Neural progenitor cell (in vitro differentiated cells): ENCODE results near the gene APH1B. TPM values are rescaled to one million over a fixed set of nuclear protein-coding genes. Genes with fewer than 3 reads are reported as not detected.

Experiments
- DNase-seq: peaks from one replicate; pipeline ENCODE4 v3.0.0-alpha.2; 2016; ENCODE audit warnings: low spot score
- H2AFZ ChIP-seq: fragments of 200-600 bp; sonication (generic); replicated peaks from 2 replicates; pipeline ENCODE4 v1.6.1; 2016; ENCODE audit warnings: antibody characterized with exemption
- H3F3A ChIP-seq: fragments of 200-600 bp; sonication (generic); 2 replicates; pipeline ENCODE4 v1.6.1; 2016; ENCODE audit warnings: antibody characterized with exemption, low read depth
- H3K27ac ChIP-seq: fragments of 200-600 bp; sonication (generic); 2 replicates; pipeline ENCODE4 v1.5.1; 2016; ENCODE audit warnings: mild to moderate bottlenecking
- H3K27me3 ChIP-seq: fragments of 200-600 bp; sonication (generic); 2 replicates; pipeline ENCODE4 v1.6.1; 2016; ENCODE audit warnings: mild to moderate bottlenecking, moderate library complexity
- H3K36me3 ChIP-seq: fragments of 200-600 bp; sonication (generic); 2 replicates; pipeline ENCODE4 v1.5.1; 2016
- H3K4me1 ChIP-seq: fragments of 200-600 bp; sonication (generic); 2 replicates; pipeline ENCODE4 v1.6.1; 2016; ENCODE audit warnings: mixed run types
- H3K4me2 ChIP-seq: fragments of 200-600 bp; sonication (generic); 2 replicates; pipeline ENCODE4 v1.6.1; 2016
- H3K4me3 ChIP-seq: fragments of 200-600 bp; sonication (generic); 2 replicates; pipeline ENCODE4 v1.5.1; 2016
- H3K79me2 ChIP-seq: fragments of 200-600 bp; sonication (generic); 2 replicates; pipeline ENCODE4 v1.6.1; 2016; ENCODE audit warnings: low read depth
- H3K9ac ChIP-seq: fragments of 200-600 bp; sonication (generic); 2 replicates; pipeline ENCODE4 v1.6.1; 2016
- H3K9me3 ChIP-seq: fragments of 200-600 bp; sonication (generic); 2 replicates; pipeline ENCODE4 v1.5.1; 2016; ENCODE audit warnings: low read depth
- H4K20me1 ChIP-seq: fragments of 200-600 bp; sonication (generic); 2 replicates; pipeline ENCODE4 v1.6.1; 2016; ENCODE audit warnings: low read depth
- H3K27ac Mint-ChIP-seq: 3 replicates; pipeline ENCODE4 v1.8.0; 2021; ENCODE audit warnings: mixed read lengths
- H3K27me3 Mint-ChIP-seq: 2 replicates; pipeline ENCODE4 v1.8.0; 2022; ENCODE audit warnings: low read depth, mild to moderate bottlenecking, inconsistent platforms, moderate library complexity, mixed read lengths; ENCODE audit not compliant: insufficient read depth
- H3K36me3 Mint-ChIP-seq: 3 replicates; pipeline ENCODE4 v1.8.0; 2021; ENCODE audit warnings: mixed read lengths
- H3K4me1 Mint-ChIP-seq: 3 replicates; pipeline ENCODE4 v1.8.0; 2021; ENCODE audit warnings: mixed read lengths
- H3K4me3 Mint-ChIP-seq: 3 replicates; pipeline ENCODE4 v1.8.0; 2021; ENCODE audit warnings: mild to moderate bottlenecking, moderate library complexity, mixed read lengths
- H3K9me3 Mint-ChIP-seq: 3 replicates; pipeline ENCODE4 v1.8.0; 2020; ENCODE audit warnings: mixed read lengths
- EZH2 ChIP-seq: fragments of 200-600 bp; sonication (generic); IDR thresholded peaks from 2 replicates; pipeline ENCODE4 v1.6.1; 2017; ENCODE audit warnings: antibody characterized with exemption, mild to moderate bottlenecking, moderate library complexity
- EZH2phosphoT487 ChIP-seq: fragments of 200-600 bp; sonication (generic); IDR thresholded peaks from 2 replicates; pipeline ENCODE4 v1.6.1; 2017; ENCODE audit warnings: antibody characterized with exemption
- total RNA-seq: library from RNA; depleted of rRNA; stranded (reverse); fragments of >200 nt; gene quantifications from 2 replicates; pipeline ENCODE4 v1.2.3, GENCODE V29; 2015; ENCODE audit warnings: low replicate concordance
- TF ChIP-seq, protein P1 (sequence below): fragments of 200-600 bp; sonication (generic); IDR thresholded peaks from 2 replicates; pipeline ENCODE4 v1.5.1; 2017; ENCODE audit warnings: antibody characterized with exemption, mild to moderate bottlenecking

APH1B gene
- total RNA-seq, 1 donor from 2014 or later = 4.0 TPM

DNA sequence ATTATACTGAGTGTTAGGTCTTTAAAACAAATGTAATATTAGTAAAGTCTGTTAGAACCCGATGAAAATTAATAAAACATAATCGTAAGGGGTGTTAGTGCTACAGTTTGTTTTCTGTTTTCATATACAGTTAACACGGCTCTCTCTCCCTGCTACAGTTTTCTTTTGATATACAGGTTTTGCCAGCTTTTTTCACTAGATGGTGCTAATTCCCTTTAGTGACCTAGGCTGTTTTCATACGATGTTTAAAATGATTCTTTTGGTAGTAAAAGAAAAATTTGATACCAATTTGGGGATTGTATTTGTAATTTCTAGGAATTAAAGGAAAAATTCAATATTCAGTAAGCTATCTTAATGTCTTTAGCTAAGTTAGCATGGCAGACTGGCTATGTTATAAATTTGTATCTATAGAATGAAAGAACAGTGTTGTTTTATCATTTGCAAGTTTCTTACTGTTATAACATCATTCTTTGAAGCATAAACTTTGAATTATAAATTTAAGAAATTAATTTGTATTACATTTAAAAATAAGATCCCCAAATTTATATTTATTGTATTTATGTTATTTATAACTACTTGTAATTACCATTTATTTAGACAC, 11.5 kb downstream of the APH1B start:
- no peaks in the 10 kb centered on the region for H3K9me3 Mint-ChIP-seq
- Histone ChIP-seq H3K36me3 (no peaks in the 10 kb centered on the region), H4K20me1 (no peaks in the 10 kb centered on the region), H3K9me3 (no peaks in the 10 kb centered on the region), H3K79me2 (no peaks in the 10 kb centered on the region), H3K4me2 (no peak overlapping the region), H2AFZ (no peak overlapping the region), H3K4me3 (no peak overlapping the region), H3F3A (no peaks in the 10 kb centered on the region), H3K9ac (no peak overlapping the region), H3K27ac (no peak overlapping the region), H3K27me3 (no peaks in the 10 kb centered on the region), H3K4me1 (peaks cover 2% of the 10 kb centered on the region)
- H3K4me1 Mint-ChIP-seq = peaks cover 19% of the 10 kb centered on the region
- H3K27me3 Mint-ChIP-seq = peaks cover 3% of the 10 kb centered on the region
- no peak overlapping the region for H3K27ac Mint-ChIP-seq
- DNase-seq = peak; percentile 53
- H3K36me3 Mint-ChIP-seq = peaks cover under 1% of the 10 kb centered on the region
- no peak overlapping the region for H3K4me3 Mint-ChIP-seq
- no peak for TF ChIP-seq EZH2phosphoT487
- no peak for TF ChIP-seq EZH2
- TF ChIP-seq, protein P1, sequence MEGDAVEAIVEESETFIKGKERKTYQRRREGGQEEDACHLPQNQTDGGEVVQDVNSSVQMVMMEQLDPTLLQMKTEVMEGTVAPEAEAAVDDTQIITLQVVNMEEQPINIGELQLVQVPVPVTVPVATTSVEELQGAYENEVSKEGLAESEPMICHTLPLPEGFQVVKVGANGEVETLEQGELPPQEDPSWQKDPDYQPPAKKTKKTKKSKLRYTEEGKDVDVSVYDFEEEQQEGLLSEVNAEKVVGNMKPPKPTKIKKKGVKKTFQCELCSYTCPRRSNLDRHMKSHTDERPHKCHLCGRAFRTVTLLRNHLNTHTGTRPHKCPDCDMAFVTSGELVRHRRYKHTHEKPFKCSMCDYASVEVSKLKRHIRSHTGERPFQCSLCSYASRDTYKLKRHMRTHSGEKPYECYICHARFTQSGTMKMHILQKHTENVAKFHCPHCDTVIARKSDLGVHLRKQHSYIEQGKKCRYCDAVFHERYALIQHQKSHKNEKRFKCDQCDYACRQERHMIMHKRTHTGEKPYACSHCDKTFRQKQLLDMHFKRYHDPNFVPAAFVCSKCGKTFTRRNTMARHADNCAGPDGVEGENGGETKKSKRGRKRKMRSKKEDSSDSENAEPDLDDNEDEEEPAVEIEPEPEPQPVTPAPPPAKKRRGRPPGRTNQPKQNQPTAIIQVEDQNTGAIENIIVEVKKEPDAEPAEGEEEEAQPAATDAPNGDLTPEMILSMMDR = peak; percentile 82

DNA sequence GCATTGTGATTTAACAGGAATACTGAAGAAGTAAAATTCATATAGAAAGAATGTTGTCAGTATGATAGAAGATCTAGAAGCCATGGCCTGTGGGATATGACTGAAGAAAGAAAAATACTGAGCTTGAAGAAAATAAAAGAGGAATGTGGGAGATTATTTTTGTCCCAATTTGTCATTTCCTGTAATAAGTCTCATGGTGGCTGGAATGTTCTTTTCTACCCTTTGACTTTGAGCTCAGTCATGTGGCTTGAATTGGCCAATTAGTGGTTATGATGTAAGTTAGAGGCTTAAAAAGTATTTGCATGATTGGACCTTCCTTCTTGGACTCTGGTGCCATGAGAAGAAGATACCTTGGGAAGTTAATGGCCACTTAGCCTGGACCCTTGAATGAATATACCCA, 14.1 kb downstream of the APH1B start:
- Histone ChIP-seq H3K36me3 (no peaks in the 10 kb centered on the region), H3K4me3 (no peak overlapping the region), H3K79me2 (no peaks in the 10 kb centered on the region), H3K27ac (no peak overlapping the region), H3K4me1 (peaks cover 2% of the 10 kb centered on the region), H3K27me3 (no peaks in the 10 kb centered on the region), H3F3A (no peaks in the 10 kb centered on the region), H3K9me3 (no peaks in the 10 kb centered on the region), H2AFZ (no peak overlapping the region), H3K4me2 (no peak overlapping the region), H4K20me1 (no peaks in the 10 kb centered on the region), H3K9ac (no peak overlapping the region)
- H3K27ac Mint-ChIP-seq = no peak overlapping the region
- no peak overlapping the region for H3K4me3 Mint-ChIP-seq
- peaks cover 7% of the 10 kb centered on the region for H3K36me3 Mint-ChIP-seq
- TF ChIP-seq EZH2phosphoT487 = no peak
- no peak for TF ChIP-seq EZH2
- TF ChIP-seq, protein P1 = no peak
- no peaks in the 10 kb centered on the region for H3K9me3 Mint-ChIP-seq
- H3K27me3 Mint-ChIP-seq = peaks cover 3% of the 10 kb centered on the region
- DNase-seq = no peak
- H3K4me1 Mint-ChIP-seq = peaks cover 25% of the 10 kb centered on the region

DNA sequence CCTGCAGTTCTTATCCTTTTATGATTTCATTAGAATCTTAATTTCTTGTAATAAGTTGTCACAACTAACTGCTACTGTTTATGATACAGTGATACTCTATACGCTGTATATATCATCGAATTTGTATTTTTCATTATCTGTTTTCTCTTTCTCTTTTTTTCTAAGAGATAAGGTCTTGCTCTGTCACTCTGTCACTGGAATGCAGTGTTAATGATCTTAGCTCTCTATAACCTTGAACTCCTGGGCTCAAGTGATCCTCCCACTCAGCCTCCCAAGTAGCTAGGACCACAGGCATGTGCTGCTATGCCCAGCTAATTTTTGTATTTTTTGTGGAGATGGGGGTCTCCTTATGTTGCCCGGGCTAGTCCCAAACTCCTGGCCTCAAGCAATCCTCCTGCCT, 14.8 kb downstream of the APH1B start:
- Histone ChIP-seq H3K27me3 (no peaks in the 10 kb centered on the region), H3K4me1 (peaks cover 2% of the 10 kb centered on the region), H3K4me2 (no peak overlapping the region), H3F3A (no peaks in the 10 kb centered on the region), H3K4me3 (no peak overlapping the region), H3K79me2 (no peaks in the 10 kb centered on the region), H2AFZ (no peak overlapping the region), H3K9me3 (no peaks in the 10 kb centered on the region), H4K20me1 (no peaks in the 10 kb centered on the region), H3K27ac (no peak overlapping the region), H3K9ac (no peak overlapping the region), H3K36me3 (no peaks in the 10 kb centered on the region)
- H3K4me1 Mint-ChIP-seq = peaks cover 25% of the 10 kb centered on the region
- peaks cover 3% of the 10 kb centered on the region for H3K27me3 Mint-ChIP-seq
- H3K36me3 Mint-ChIP-seq = peaks cover 7% of the 10 kb centered on the region
- no peaks in the 10 kb centered on the region for H3K9me3 Mint-ChIP-seq
- no peak for DNase-seq
- TF ChIP-seq EZH2phosphoT487 (no peak), EZH2 (no peak)
- TF ChIP-seq, protein P1 = no peak
- no peak overlapping the region for H3K27ac Mint-ChIP-seq
- no peak overlapping the region for H3K4me3 Mint-ChIP-seq
